ENCODE data around the gene NBDY. TPM values are rescaled to one million over a fixed set of nuclear protein-coding genes. Genes with fewer than 3 reads are reported as not detected.
"Not testable (repeated sequence)": the region's sequence is repeated elsewhere in the genome, so short reads cannot be mapped to it uniquely, and the experiment has no call there.

Gene NBDY
- total RNA-seq, 1 donor from 2014 or later, result 34.2 TPM

DNA sequence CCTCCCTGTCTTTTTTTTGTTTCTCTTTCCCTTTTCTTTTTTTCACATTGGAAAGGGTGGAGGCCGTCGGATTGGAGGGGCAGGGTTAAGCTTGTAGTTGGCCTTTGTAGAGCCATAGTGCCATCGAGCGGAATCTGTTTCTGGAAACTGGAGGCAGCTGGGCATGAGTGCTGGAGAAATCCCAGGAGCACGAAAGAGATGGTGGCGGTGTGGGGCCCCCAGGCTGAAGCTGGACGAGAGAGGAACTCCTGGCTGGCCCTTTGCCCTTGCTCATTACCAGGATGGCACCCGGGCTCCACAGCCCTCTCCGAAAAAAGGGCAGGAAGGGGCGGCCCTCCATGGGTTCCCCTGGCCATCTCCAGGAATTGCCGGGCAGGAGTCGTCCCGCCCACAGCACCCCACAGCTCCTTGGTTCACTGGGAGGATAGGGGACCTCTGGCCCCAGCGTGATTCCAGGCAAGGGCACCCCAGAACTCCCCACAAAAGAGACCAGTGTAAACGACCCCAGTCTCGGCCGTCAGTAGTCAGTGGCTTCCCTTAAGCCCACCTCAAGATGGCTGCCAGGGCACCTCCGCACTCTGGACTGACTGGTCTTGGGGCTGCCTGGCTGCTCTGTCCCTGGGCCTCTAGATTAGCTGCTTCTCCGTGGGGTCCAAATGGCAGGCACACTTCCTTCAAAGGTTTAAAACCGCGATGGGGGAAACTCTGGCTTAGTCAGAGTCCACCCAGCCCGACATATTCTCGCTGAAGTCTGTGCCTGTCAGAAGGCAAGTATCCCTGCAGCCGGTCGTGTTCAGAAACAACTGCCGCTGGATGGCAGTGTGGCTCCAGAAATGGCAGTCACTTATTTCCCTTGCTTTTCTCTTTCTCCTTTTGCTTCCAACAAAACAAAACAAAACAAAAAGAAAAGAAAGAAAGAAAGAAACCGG lies 74.1 kb downstream of the NBDY start:
- peak; percentile 64 for ATAC-seq

DNA sequence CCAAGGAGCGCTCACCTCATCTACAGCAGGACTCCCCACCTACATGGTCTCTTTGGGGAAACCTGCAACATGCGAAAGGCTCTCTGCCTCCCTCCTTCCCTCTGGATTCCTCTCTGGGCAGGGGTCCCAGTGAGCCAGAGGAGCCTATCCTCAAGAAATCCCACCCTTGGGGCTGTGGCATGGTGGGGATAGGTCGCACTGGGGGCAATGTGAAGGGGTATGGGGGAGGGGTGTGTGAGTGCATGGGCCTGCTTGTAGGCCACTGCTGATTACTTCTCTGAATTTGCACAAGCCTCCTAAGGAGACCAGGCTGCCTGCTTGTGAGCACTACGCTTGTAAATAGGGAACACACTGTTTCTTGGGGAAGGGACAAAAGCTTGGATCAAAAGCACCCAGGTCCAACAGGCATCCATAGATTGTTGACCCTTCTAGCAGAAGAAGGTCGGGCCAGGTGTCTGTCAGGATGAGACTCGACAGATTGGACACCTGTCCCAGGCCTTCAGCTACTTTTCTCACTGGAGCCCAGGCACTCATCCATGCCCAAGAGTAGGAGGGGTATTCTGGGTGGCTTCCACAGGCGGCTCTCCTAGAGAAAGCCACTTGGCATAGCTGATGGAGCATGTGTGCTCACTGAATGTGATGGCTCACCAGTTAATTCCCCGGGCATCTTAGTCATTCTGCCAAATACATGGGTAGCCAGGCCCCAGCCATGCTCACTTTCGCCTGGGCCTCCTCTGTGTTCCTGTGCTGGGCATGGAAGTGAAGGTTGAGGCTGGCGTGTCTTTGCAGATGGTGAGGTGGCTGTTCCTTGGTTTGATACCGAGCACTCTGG lies 75.0 kb downstream of the NBDY start:
- ATAC-seq, result peak; percentile 70

DNA sequence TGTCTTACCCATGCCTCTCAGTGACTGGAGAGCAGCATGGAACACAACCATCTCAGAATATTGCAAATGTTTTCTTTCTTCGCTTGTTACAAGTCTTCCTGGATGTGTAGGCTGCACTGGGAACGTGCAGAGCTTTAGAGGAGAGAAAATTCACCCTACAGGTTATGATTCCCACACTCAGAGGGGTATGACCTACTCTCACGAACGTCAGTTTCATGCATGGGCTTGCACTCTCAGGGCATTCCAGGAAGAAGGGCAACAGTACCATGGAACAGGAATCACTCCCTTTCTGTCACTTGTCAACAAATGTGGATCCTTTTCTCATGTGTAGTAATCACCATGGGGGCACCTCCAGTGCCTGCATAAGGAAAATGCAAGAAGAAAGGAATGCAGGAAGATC lies 75.8 kb downstream of the NBDY start:
- peak; percentile 63 for ATAC-seq

DNA sequence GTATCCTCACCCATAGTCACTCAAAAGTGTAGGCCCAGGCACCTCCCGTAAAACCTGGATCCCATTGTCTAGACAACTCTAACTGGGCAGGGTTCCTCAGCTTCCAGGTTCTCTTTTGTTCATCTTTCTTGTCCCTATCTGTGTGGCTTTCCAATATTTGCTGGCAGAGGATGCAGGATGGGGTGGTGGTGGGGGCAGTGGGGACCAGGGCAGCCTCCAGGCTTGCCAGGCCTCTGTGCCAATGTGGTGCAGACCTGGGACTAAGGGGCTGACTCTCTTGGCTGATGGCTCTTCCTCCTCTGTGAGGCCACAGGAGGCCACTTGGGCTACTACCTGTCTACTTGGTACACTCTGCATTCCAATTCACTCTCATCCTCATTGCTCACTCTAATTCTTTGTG lies 76.4 kb downstream of the NBDY start:
- no peak for ATAC-seq

DNA sequence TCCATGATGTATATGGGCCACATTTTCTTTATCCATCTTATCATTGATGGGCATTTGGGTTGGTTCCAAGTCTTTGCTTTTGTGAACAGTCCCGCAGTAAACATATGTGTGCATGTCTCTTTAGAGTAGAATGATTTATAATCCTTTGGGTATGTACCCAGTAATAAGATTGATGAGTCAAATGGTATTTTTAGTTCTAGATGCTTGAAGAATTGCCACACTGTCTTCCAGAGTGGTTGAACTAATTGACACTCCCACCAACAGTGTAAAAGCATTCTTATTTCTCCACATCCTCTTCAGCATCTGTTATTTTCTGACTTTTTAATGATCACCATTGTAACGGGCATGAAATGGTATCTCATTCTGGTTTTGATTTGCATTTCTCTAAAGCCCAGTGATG lies 77.1 kb downstream of the NBDY start:
- not testable (repeated sequence) for ATAC-seq

DNA sequence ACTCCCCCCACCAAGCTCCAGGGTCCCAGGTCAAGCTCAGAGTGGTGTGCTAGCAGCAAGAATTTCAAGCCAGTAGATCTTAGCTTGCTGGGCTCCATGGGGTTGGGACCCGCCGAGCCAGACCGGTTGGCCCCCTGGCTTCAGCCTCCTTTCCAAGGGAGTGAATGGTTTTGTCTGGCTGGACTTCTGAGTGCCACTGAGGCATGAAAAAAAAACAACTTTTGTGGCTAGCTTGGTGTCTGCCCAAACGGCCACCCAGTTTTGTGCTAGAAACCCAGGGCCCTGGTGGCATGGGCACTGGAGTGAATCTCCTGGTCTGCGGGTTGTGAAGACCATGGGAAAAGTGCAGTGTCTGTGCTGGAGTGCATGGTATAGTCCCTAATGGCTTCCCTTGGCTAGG lies 82.6 kb downstream of the NBDY start:
- no peak for ATAC-seq

DNA sequence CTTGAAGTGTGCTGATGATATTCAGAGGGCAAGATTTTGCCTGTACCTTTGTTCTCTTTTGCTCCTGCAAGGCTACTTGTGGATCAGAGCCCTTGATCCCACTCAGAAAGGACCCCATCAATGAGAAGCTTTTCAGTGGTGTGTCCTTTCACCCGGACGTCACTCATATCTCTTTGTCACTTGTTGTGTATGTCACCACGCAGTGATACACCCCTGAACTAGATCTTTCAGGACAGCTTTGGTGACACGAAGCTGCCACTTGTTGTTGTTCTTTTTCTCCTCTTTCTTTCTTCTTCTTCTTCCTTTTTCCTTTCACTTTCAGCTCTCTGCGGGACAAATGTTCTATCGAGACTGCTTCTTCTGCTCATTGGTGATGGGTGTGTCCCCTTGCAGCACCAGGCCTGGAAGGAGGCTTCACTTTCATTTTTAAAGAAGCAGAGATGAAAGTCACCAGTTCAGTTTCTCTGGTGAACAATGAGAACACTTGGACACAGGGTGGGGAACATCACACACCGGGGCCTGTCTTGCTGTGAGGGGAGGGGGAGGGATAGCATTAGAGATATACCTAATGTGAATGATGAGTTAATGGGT lies 83.6 kb downstream of the NBDY start:
- peak; percentile 62 for ATAC-seq

DNA sequence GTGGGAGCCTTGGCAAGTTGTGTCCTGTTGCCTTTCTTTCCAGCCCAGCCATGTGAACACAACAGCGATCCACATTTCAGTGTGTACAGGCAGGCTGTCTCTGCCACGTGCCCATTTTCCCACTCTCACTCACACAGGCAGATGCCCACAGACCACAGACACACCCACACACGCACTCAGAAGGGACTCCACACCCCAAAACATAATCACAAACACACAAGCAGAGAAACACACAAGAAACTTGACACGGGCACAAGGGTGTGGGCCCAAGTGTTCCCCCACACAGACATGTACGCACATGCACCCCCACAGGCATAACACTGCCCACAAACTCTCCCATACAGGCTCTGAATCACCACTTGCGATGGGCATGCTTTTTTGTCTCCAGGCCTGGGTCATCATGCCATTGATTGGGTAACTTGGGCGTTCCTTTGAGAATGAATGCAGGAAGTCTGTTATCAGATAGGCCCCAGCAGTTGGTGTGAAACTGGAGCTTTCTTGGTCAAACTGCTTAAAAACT lies 84.3 kb downstream of the NBDY start:
- peak; percentile 99 for ATAC-seq

DNA sequence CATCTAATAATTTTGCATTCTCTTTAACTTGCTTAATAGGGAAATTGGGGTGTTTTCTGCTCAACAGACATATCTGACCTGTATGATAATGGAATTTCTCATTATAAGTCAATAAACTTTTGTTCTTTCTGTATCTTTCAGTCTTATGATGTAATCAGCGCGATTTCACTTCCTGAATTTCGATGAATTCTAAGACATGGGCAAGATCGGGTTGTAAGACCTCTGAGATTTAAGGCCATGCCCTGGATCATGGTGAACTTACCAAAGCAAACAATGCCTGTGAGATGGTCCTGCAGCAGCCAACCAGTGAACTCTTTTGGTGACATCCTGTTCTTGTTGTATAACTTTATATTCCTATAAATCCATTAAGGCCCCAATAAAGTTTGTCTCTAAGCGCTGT lies 88.1 kb downstream of the NBDY start:
- ATAC-seq, result no peak

DNA sequence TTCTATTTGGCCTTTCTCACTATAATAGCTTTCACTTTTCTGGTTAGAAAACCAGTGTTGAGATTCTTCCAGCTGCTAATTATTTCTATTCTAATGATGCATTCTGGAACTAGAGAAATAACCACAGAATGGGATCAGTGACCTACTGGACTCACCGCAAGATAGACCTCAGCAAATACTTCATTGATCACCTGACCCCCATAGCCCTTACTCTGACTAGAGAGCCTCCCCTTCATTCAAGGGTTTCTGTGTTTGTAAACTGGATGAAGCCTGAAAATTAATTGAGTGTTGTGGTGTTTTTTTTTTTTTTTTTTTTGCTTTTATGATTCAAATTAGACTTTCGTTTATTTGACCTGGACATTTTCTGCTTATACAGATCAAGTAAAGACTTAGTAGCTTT lies 97.0 kb downstream of the NBDY start:
- no peak for ATAC-seq

DNA sequence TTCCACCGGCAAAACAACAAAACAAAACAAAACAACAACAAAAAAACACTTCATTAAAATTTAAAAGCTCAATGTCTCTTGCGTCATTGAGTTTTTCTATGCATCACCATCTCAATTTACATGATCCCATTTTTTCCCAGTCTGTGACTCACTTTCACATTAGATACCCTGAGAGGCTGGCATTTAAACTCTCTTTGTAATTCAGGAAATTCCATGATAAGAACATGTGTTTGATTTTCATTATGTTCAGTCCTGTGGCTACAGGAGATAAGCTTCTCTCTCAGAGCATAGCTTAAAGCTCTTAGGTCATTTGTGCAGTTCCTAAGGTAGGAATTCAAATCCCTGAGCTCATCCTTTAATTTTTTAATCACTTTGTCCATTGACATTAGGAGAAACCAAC lies 104.6 kb downstream of the NBDY start:
- ATAC-seq, result no peak

DNA sequence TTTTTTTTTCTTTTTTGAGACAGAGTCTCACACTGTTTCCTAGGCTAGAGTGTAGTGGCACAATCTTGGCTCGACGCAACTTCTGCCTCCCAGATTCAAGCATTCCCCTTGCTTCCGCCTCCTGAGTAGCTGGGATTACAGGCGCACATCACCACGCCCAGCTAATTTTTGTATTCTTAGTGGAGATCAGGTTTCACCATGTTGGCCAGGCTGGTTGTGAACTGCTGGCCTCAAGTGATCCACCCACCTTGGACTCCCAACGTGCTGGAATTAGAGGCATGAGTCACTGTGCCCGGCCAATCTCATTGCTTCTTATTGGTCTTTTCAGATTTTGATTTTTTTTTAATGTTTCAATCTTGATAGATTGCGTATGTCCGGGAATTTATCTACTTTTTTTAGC lies 124.4 kb downstream of the NBDY start:
- ATAC-seq, result no peak

DNA sequence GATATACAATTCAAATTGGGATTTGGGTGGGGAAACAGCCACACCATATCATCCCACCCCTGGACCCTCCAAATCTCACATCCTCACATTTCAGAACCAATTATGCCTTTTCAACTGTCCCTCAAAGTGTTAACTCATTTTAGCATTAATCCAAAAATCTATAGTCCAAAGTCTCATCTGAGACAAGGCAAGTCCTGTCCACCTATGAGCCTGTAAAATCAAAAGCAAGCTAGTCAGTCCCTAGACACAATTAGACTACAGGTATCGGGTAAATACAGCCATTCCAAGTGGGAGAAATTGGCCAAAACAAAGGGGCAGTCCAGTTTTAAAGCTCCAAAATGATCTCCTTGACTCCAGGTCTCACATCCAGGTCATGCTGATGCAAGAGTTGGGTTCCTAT lies 128.0 kb downstream of the NBDY start:
- no peak for ATAC-seq

DNA sequence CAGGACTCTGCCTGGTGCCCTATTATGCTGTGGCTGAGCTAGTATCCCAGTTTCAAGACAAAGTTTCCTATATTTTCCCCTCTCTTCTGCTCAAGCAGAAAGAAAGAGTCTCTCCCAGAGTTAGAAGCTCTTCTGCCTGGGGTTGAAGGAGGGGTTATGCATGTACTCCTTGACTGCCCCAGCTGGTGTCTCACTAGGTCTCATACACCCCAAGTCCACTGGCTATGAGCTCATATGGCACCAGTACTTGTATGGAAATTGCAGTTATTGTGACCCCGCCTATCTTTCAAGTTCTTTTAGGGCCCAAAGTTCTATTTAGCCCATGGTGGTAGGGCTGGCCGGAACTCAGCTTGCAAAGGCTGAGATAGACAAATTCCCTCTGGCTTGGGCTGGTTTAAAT lies 131.8 kb downstream of the NBDY start:
- ATAC-seq, result no peak

Other genes starting within 250 kb of the NBDY start
- 31.9 TPM for gene UBQLN2, start 165.6 kb upstream of the NBDY start, total RNA-seq

Measured in esophagus mucosa (tissue), 1 donor.